H9 (cell line): ENCODE measurements around the gene INPP5A. TPM values are rescaled to one million over a fixed set of nuclear protein-coding genes. Genes with fewer than 3 reads are reported as not detected.

ENCODE experiments used
- DNase-seq: peaks from one replicate; pipeline ENCODE4 v3.0.0-alpha.2; 2017
- H2AFZ ChIP-seq: one replicate; pipeline ENCODE4 v1.6.1; 2013; ENCODE audit warnings: mild to moderate bottlenecking, low read length, control low read depth, moderate library complexity
- H2AK5ac ChIP-seq: 2 replicates; pipeline ENCODE4 v1.6.1; 2013; ENCODE audit warnings: low read length, control low read depth, mixed read lengths; ENCODE audit not compliant: insufficient read length
- H2BK120ac ChIP-seq: one replicate; pipeline ENCODE4 v1.6.1; 2013; ENCODE audit warnings: low read depth, mild to moderate bottlenecking, low read length, control low read depth, inconsistent platforms; ENCODE audit not compliant: poor library complexity, severe bottlenecking
- H2BK12ac ChIP-seq: 2 replicates; pipeline ENCODE4 v1.6.1; 2013; ENCODE audit warnings: low read length, control low read depth, mixed read lengths, low read depth; ENCODE audit not compliant: insufficient read length
- H2BK15ac ChIP-seq: 2 replicates; pipeline ENCODE4 v1.6.1; 2013; ENCODE audit warnings: low read depth, low read length, control low read depth
- H2BK20ac ChIP-seq: one replicate; pipeline ENCODE4 v1.6.1; 2013; ENCODE audit warnings: low read depth, mild to moderate bottlenecking, low read length, control low read depth, inconsistent platforms; ENCODE audit not compliant: poor library complexity, severe bottlenecking
- H2BK5ac ChIP-seq: 2 replicates; pipeline ENCODE4 v1.6.1; 2013; ENCODE audit warnings: low read length, control low read depth, mixed read lengths; ENCODE audit not compliant: insufficient read length
- H3K14ac ChIP-seq: 2 replicates; pipeline ENCODE4 v1.6.1; 2013; ENCODE audit warnings: low read length, control low read depth; ENCODE audit not compliant: insufficient read depth
- H3K18ac ChIP-seq: 2 replicates; pipeline ENCODE4 v1.6.1; 2013; ENCODE audit warnings: low read depth, mild to moderate bottlenecking, mixed read lengths, low read length, control low read depth; ENCODE audit not compliant: insufficient read length
- H3K23ac ChIP-seq: 2 replicates; pipeline ENCODE4 v1.6.1; 2013; ENCODE audit warnings: low read length, control low read depth, mixed read lengths, low read depth; ENCODE audit not compliant: insufficient read length
- H3K23me2 ChIP-seq: 2 replicates; pipeline ENCODE4 v1.6.1; 2013; ENCODE audit warnings: low read depth, mild to moderate bottlenecking, mixed read lengths, low read length, control low read depth; ENCODE audit not compliant: insufficient read length, poor library complexity, severe bottlenecking
- H3K27ac ChIP-seq: 2 replicates; pipeline ENCODE4 v1.5.1; 2013; ENCODE audit warnings: low read length, control low read depth, mixed read lengths, low read depth; ENCODE audit not compliant: insufficient read length
- H3K27me3 ChIP-seq: 2 replicates; pipeline ENCODE4 v1.6.1; 2013; ENCODE audit warnings: low read length, control low read depth, inconsistent platforms; ENCODE audit not compliant: insufficient read depth
- H3K4ac ChIP-seq: 2 replicates; pipeline ENCODE4 v1.6.1; 2013; ENCODE audit warnings: low read depth, mild to moderate bottlenecking, control low read depth, inconsistent platforms, low read length, moderate library complexity
- H3K4me1 ChIP-seq: 2 replicates; pipeline ENCODE4 v1.6.1; 2013; ENCODE audit warnings: low read length, control low read depth, inconsistent platforms; ENCODE audit not compliant: insufficient read depth
- H3K4me2 ChIP-seq: 2 replicates; pipeline ENCODE4 v1.6.1; 2013; ENCODE audit warnings: low read length, control low read depth, mixed read lengths; ENCODE audit not compliant: insufficient read length, insufficient read depth
- H3K56ac ChIP-seq: 2 replicates; pipeline ENCODE4 v1.6.1; 2013; ENCODE audit warnings: low read depth, mild to moderate bottlenecking, mixed read lengths, low read length, control low read depth; ENCODE audit not compliant: insufficient read length
- H3K79me1 ChIP-seq: 2 replicates; pipeline ENCODE4 v1.6.1; 2013; ENCODE audit warnings: low read depth, mild to moderate bottlenecking, moderate library complexity, low read length, control low read depth, inconsistent platforms; ENCODE audit not compliant: insufficient read depth, poor library complexity, severe bottlenecking
- H3K79me2 ChIP-seq: 2 replicates; pipeline ENCODE4 v1.6.1; 2013; ENCODE audit warnings: low read length, control low read depth, inconsistent platforms; ENCODE audit not compliant: insufficient read depth
- H3K9ac ChIP-seq: 2 replicates; pipeline ENCODE4 v1.6.1; 2013; ENCODE audit warnings: low read length, control low read depth, mixed read lengths; ENCODE audit not compliant: insufficient read length; ENCODE audit errors: extremely low read depth
- H3K9me3 ChIP-seq: one replicate; pipeline ENCODE4 v1.6.1; 2013; ENCODE audit warnings: low read depth, low read length, inconsistent platforms; ENCODE audit not compliant: control insufficient read depth
- H3T11ph ChIP-seq: one replicate; pipeline ENCODE4 v1.6.1; 2013; ENCODE audit warnings: mild to moderate bottlenecking, low read length, control low read depth, inconsistent platforms
- H4K20me1 ChIP-seq: one replicate; pipeline ENCODE4 v1.6.1; 2013; ENCODE audit not compliant: control insufficient read depth, insufficient read length, insufficient read depth
- H4K5ac ChIP-seq: 2 replicates; pipeline ENCODE4 v1.6.1; 2013; ENCODE audit warnings: low read depth, mild to moderate bottlenecking, mixed read lengths, low read length, control low read depth; ENCODE audit not compliant: insufficient read length
- H4K8ac ChIP-seq: replicated peaks from 2 replicates; pipeline ENCODE4 v1.6.1; 2013; ENCODE audit warnings: low read length, control low read depth, mixed read lengths, low read depth; ENCODE audit not compliant: insufficient read length
- H4K91ac ChIP-seq: 2 replicates; pipeline ENCODE4 v1.6.1; 2013; ENCODE audit warnings: low read depth, mild to moderate bottlenecking, moderate library complexity, mixed read lengths, low read length, control low read depth; ENCODE audit not compliant: insufficient read length
- H3K27ac Mint-ChIP-seq, 3 experiments: 2 replicates in 2 of 3; 3 replicates in 1 of 3; pipeline ENCODE4 v1.8.0; 2020 to 2021; ENCODE audit warnings: mixed read lengths in 3 of 3, mild to moderate bottlenecking in 1 of 3, moderate library complexity in 1 of 3
- H3K27me3 Mint-ChIP-seq: 2 replicates; pipeline ENCODE4 v1.8.0; 2021; ENCODE audit warnings: low read depth, mild to moderate bottlenecking, moderate library complexity, mixed read lengths
- H3K36me3 Mint-ChIP-seq, 3 experiments: 2 replicates in 2 of 3; 3 replicates in 1 of 3; pipeline ENCODE4 v1.8.0; 2020 to 2021; ENCODE audit warnings: low read depth in 3 of 3, mixed read lengths in 3 of 3; ENCODE audit not compliant: insufficient read depth in 1 of 3
- H3K4me1 Mint-ChIP-seq, 2 experiments: 2 replicates each; pipeline ENCODE4 v1.8.0; 2020; ENCODE audit warnings: mixed read lengths in 2 of 2
- H3K4me3 Mint-ChIP-seq, 2 experiments: 2 replicates in 1 of 2; 3 replicates in 1 of 2; pipeline ENCODE4 v1.8.0; 2020 to 2021; ENCODE audit warnings: mild to moderate bottlenecking in 2 of 2, mixed read lengths in 2 of 2, moderate library complexity in 1 of 2
- H3K9me3 Mint-ChIP-seq, 2 experiments: 2 replicates in 1 of 2; 3 replicates in 1 of 2; pipeline ENCODE4 v1.8.0; 2020; ENCODE audit warnings: mild to moderate bottlenecking in 2 of 2, mixed read lengths in 2 of 2, moderate library complexity in 1 of 2
- CTCF ChIP-seq: fragments of 200-600 bp; sonication (generic); conservative IDR thresholded peaks from 3 replicates; pipeline ENCODE4 v1.8.0; 2021; ENCODE audit warnings: antibody characterized with exemption, mild to moderate bottlenecking
- WGBS: extraction: QIAGEN DNeasy Blood & Tissue Kit; methylation state at CpG from one replicate; pipeline ENCODE4 v1.1.7; 2013; ENCODE audit warnings: missing lambda C conversion rate, low lambda C conversion rate, mixed read lengths; ENCODE audit not compliant: insufficient read length; ENCODE audit errors: extremely low coverage; 5-methylcytosine and 5-hydroxymethylcytosine counted together
- total RNA-seq: library from RNA; stranded (reverse); gene quantifications from 2 replicates; pipeline ENCODE4 v1.2.1, GENCODE V29; 2021

Gene INPP5A
- total RNA-seq, 1 experiment from 2014 or later, result 17.7 TPM

- no CpG with 5 or more reads among the region's 18 CpGs for WGBS
- DNase-seq, result no peak
Measured at GRCh38 chr10:132710746-132711612, 173.4 kb downstream of the INPP5A start.

More at GRCh38 chr10:132710746-132711612, 173.4 kb downstream of the INPP5A start:
- Histone ChIP-seq H3T11ph (no peak overlapping the region), H4K8ac (no peak overlapping the region), H3K27ac (no peak overlapping the region), H3K79me1 (no peaks in the 10 kb centered on the region), H3K79me2 (no peaks in the 10 kb centered on the region), H3K4me2 (no peak overlapping the region), H3K23ac (no peak overlapping the region), H3K4ac (no peak overlapping the region), H3K18ac (no peak overlapping the region), H2BK15ac (no peak overlapping the region), H4K20me1 (no peaks in the 10 kb centered on the region), H3K9ac (no peak overlapping the region), H2BK120ac (no peak overlapping the region), H3K14ac (no peak overlapping the region), H2BK12ac (no peak overlapping the region), H2BK5ac (no peak overlapping the region), H2BK20ac (no peak overlapping the region), H3K9me3 (no peaks in the 10 kb centered on the region), H3K4me1 (no peaks in the 10 kb centered on the region), H4K91ac (no peak overlapping the region), H2AK5ac (no peak overlapping the region), H4K5ac (no peak overlapping the region), H2AFZ (no peak overlapping the region), H3K23me2 (no peaks in the 10 kb centered on the region), H3K56ac (no peak overlapping the region), H3K27me3 (no peaks in the 10 kb centered on the region)
- TF ChIP-seq CTCF, result no peak
- Mint-ChIP-seq H3K27me3 (peaks cover 2% of the 10 kb centered on the region; the same call in 1 of the 2 replicates), H3K27ac (no peak overlapping the region; a peak in 1 of 7 replicates), H3K9me3 (peaks cover 11 to 19% of the 10 kb centered on the region in 2 experiments), H3K4me3 (no peak overlapping the region), H3K36me3 (peaks cover 16 to 22% (median 16%) of the 10 kb centered on the region in 3 experiments), H3K4me1 (peaks cover 13 to 19% of the 10 kb centered on the region in 2 experiments)
